Body of pancreas (tissue), 4 donors: ENCODE measurements around the gene INTS3. TPM values are rescaled to one million over a fixed set of nuclear protein-coding genes. Genes with fewer than 3 reads are reported as not detected.
A peak's percentile ranks its signal among the peaks of the same experiment; 100 is the strongest.

Experiments used
- ATAC-seq: fragments of 150-250 bp; one replicate; pipeline ENCODE4 v1.9.1; 2016
- DNase-seq, 4 donors: peaks; one replicate each; pipeline ENCODE4 v3.0.0-alpha.2; 2019
- H3K27ac ChIP-seq, 4 donors: fragments of 200-600 bp; sonication (generic); 1 replicate in 3 of 4; 2 replicates in 1 of 4; pipeline versions ENCODE4 v1.5.1 to v1.6.1; 2016 to 2019; ENCODE audit warnings: mild to moderate bottlenecking in 1 of 4, mixed read lengths in 1 of 4, moderate library complexity in 1 of 4
- H3K27me3 ChIP-seq, 2 donors: fragments of 200-600 bp; sonication (generic); one replicate each; pipeline ENCODE4 v1.6.0; 2016; ENCODE audit warnings: mild to moderate bottlenecking in 1 of 2
- H3K36me3 ChIP-seq, 2 donors: fragments of 200-600 bp; sonication (generic); replicated peaks in 1 of 2; 2 replicates each; pipeline ENCODE4 v1.5.1; 2016; ENCODE audit warnings: low read depth in 2 of 2; ENCODE audit not compliant: insufficient read depth in 1 of 2
- H3K4me1 ChIP-seq: fragments of 200-600 bp; sonication (generic); one replicate; pipeline ENCODE4 v1.6.0; 2016
- H3K4me3 ChIP-seq, 2 donors: fragments of 200-600 bp; sonication (generic); 1 replicate in 1 of 2; 2 replicates in 1 of 2; pipeline ENCODE4 v1.5.1; 2016 to 2019
- H3K9me3 ChIP-seq, 3 donors: fragments of 200-600 bp; sonication (generic); 1 replicate in 2 of 3; 2 replicates in 1 of 3; pipeline ENCODE4 v1.5.1; 2016
- CTCF ChIP-seq, 7 experiments: fragments of 450-650 bp in 4 of 7; fragments of 200-600 bp in 3 of 7; sonication (generic) in 3 of 7; IDR thresholded peaks; one replicate each; pipeline ENCODE4 v1.5.1; 2016 to 2019; ENCODE audit warnings: antibody characterized with exemption in 7 of 7
- POLR2A ChIP-seq, 3 donors: fragments of 450-650 bp; IDR thresholded peaks; one replicate each; pipeline ENCODE4 v1.6.1; 2016; ENCODE audit warnings: antibody characterized with exemption in 3 of 3, mild to moderate bottlenecking in 2 of 3
- WGBS, 2 donors: methylation state at CpG; one replicate each; pipeline ENCODE4 v1.1.5; 2017; 5-methylcytosine and 5-hydroxymethylcytosine counted together
- intact Hi-C: fragments of 100-400 bp; cut with DNase I; formaldehyde crosslinking; loops from one replicate; pipeline ENCODE4 v1.15.1; 2023
- total RNA-seq, 2 donors: library from RNA; depleted of rRNA; stranded (reverse); fragments of >200 nt; gene quantifications; one replicate each; pipeline ENCODE4 v1.1.0, GENCODE V29; 2016

INTS3 gene
- total RNA-seq, 2 donors from 2014 or later: 25.4 to 33.3 TPM

DNA sequence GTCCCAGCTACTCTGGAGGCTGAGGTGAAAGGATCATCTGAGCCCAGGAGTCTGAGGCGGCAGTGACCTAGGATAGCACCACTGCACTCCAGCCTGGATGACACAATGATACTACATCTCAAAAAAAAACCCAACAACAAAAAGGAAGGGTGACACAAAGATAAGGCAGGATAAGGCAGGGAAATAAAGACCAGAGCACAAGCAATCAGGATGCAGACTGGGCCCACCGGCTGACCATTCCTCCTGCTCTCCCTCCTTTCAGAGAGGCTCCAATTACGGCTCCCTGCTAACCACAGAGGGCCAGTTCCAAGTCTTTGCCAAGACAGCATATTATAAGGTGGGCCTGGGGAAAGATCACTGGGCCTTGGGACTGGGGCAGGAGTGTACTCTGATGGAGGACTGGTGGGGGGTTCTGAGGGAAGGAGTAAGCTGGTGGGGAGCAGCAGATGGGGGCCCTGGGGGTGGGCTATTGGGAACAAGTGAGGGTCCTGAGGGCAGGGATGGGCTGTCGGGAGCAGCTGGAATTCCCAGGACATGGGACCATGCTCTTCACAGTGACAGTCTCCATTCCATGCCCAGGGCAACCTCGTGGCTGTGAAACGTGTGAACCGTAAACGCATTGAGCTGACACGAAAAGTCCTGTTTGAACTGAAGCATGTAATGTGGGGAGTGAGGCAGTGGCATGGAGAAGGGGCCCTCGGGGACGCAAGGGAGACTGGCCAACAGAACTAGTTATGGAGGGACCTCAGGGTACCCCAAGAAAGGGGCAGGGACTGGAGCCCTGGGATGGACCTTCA, 42.1 kb upstream of the INTS3 start:
- DNase-seq: no peak
- TF ChIP-seq CTCF (IDR thresholded peaks at IDR 0.05): no peak
- ATAC-seq: no peak
- H3K4me1 ChIP-seq: no peaks in the 10 kb centered on the region
- no peak overlapping the region for H3K27ac ChIP-seq
- no peaks in the 10 kb centered on the region for H3K9me3 ChIP-seq
- no peaks in the 10 kb centered on the region for H3K36me3 ChIP-seq
- WGBS, 2 donors: 72 to 78% methylated on average over 11 of the region's 11 CpGs
- intact Hi-C loops: loop anchor here (5.0 kb wide), 1 partner anchor 67 kb away; no protein-coding TSS in a partner anchor
- no peak overlapping the region for H3K4me3 ChIP-seq
- no peaks in the 10 kb centered on the region for H3K27me3 ChIP-seq

DNA sequence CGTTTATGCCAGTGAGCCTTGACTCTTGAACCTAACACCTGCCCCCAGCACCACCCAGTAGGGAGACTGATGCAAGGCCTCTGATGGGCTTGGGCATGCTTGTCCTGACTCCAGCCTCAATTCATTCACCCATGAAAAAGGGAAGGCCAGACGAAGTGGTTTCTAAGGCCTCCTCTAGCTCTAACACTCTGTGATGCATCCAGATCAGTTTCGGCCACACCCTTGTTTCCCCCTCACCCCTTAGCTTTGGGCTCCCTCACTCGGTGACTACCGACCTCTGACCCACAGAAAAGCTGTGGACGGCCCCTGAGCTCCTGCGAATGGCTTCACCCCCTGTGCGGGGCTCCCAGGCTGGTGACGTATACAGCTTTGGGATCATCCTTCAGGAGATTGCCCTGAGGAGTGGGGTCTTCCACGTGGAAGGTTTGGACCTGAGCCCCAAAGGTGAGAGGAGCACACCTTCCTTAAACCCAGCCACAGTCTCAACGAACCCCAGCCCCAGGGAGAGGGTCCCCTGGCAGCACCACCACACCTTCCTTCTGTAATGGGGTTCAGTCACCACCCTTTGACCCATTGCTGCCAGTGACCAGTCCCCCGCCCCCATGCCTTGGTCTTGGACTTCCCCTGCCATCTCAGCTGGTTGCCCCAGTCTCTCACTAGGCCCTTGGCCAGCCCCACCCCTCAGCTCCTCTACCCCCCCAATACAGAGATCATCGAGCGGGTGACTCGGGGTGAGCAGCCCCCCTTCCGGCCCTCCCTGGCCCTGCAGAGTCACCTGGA, 40.3 kb upstream of the INTS3 start:
- DNase-seq (no peak), ATAC-seq (peak; percentile 18)
- 73 to 77% methylated on average over 11 to 16 of the region's 16 CpGs for WGBS, 2 donors

GRCh38 chr1:153688276-153688675, 39.6 kb upstream of the INTS3 start:
- H3K27me3 ChIP-seq: no peaks in the 10 kb centered on the region
- H3K9me3 ChIP-seq: no peaks in the 10 kb centered on the region
- ATAC-seq: no peak
- H3K4me3 ChIP-seq: no peak overlapping the region
- 78 to 80% methylated on average over 7 of the region's 7 CpGs for WGBS, 2 donors
- intact Hi-C loops: loop anchor here (5.0 kb wide), 1 partner anchor 64 kb away; no protein-coding TSS in a partner anchor
- TF ChIP-seq CTCF (IDR thresholded peaks at IDR 0.05) (no peak), POLR2A (IDR thresholded peaks at IDR 0.05) (no peak)
- H3K27ac ChIP-seq: no peak overlapping the region
- no peaks in the 10 kb centered on the region for H3K36me3 ChIP-seq
- DNase-seq: no peak
- no peaks in the 10 kb centered on the region for H3K4me1 ChIP-seq

More for the DNA sequence above, 40.3 kb upstream of the INTS3 start:
- Histone ChIP-seq H3K27ac (no peak overlapping the region), H3K27me3 (no peaks in the 10 kb centered on the region), H3K36me3 (no peaks in the 10 kb centered on the region), H3K9me3 (no peaks in the 10 kb centered on the region), H3K4me1 (no peaks in the 10 kb centered on the region), H3K4me3 (no peak overlapping the region)
- no peak for TF ChIP-seq CTCF (IDR thresholded peaks at IDR 0.05)
- intact Hi-C loops: loop anchor here (5.0 kb wide), 1 partner anchor 65 kb away; no protein-coding TSS in a partner anchor

- no peak for DNase-seq
- Histone ChIP-seq H3K27me3 (no peaks in the 10 kb centered on the region), H3K4me1 (no peaks in the 10 kb centered on the region), H3K36me3 (no peaks in the 10 kb centered on the region), H3K9me3 (no peaks in the 10 kb centered on the region), H3K27ac (no peak overlapping the region), H3K4me3 (no peak overlapping the region)
- WGBS, 2 donors: 89 to 92% methylated on average over 6 to 17 of the region's 18 CpGs
- ATAC-seq: no peak
- no peak for TF ChIP-seq CTCF (IDR thresholded peaks at IDR 0.05)
- no peak for TF ChIP-seq POLR2A (IDR thresholded peaks at IDR 0.05)
- intact Hi-C loops: loop anchor here (5.0 kb wide), 1 partner anchor 63 kb away; no protein-coding TSS in a partner anchor
These were observed 39.0 kb upstream of the INTS3 start for GRCh38 chr1:153688736-153689328.
